Smooth muscle cell (in vitro differentiated cells): ENCODE data around the gene PCDHGA5. TPM values are rescaled to one million over a fixed set of nuclear protein-coding genes. Genes with fewer than 3 reads are reported as not detected.

Experiments
- DNase-seq: peaks from one replicate; lab custom pipeline; 2025; ENCODE audit not compliant: unreplicated experiment; lab: John Stamatoyannopoulos, UW
- H2AFZ ChIP-seq: fragments of 200-600 bp; sonication (generic); 2 replicates; pipeline ENCODE4 v1.6.0; 2016; ENCODE audit warnings: antibody characterized with exemption, low read depth, mild to moderate bottlenecking
- H3F3A ChIP-seq: fragments of 200-600 bp; sonication (generic); 2 replicates; pipeline ENCODE4 v1.6.0; 2017; ENCODE audit warnings: antibody characterized with exemption, low read depth
- H3K27ac ChIP-seq: fragments of 200-600 bp; sonication (generic); 2 replicates; pipeline ENCODE4 v1.5.1; 2016; ENCODE audit warnings: low read depth, mild to moderate bottlenecking
- H3K27me3 ChIP-seq: fragments of 200-600 bp; sonication (generic); 2 replicates; pipeline ENCODE4 v1.6.1; 2016; ENCODE audit warnings: low read depth, mild to moderate bottlenecking
- H3K36me3 ChIP-seq: fragments of 200-600 bp; sonication (generic); 2 replicates; pipeline ENCODE4 v1.5.1; 2016; ENCODE audit warnings: low read depth
- H3K4me1 ChIP-seq: fragments of 200-600 bp; sonication (generic); 2 replicates; pipeline ENCODE4 v1.5.1; 2016; ENCODE audit warnings: low read depth
- H3K4me2 ChIP-seq: fragments of 200-600 bp; sonication (generic); 2 replicates; pipeline ENCODE4 v1.6.0; 2016; ENCODE audit warnings: mild to moderate bottlenecking
- H3K4me3 ChIP-seq: fragments of 200-600 bp; sonication (generic); 2 replicates; pipeline ENCODE4 v1.5.1; 2016; ENCODE audit warnings: mild to moderate bottlenecking
- H3K79me2 ChIP-seq: fragments of 200-600 bp; sonication (generic); 2 replicates; pipeline ENCODE4 v1.6.0; 2016; ENCODE audit warnings: low read depth, mild to moderate bottlenecking
- H3K9ac ChIP-seq: fragments of 200-600 bp; sonication (generic); 2 replicates; pipeline ENCODE4 v1.6.0; 2016; ENCODE audit warnings: low read depth
- H3K9me3 ChIP-seq: fragments of 200-600 bp; sonication (generic); replicated peaks from 2 replicates; pipeline ENCODE4 v1.5.1; 2016; ENCODE audit warnings: low read depth
- H4K20me1 ChIP-seq: fragments of 200-600 bp; sonication (generic); 2 replicates; pipeline ENCODE4 v1.6.0; 2016; ENCODE audit warnings: low read depth
- WGBS: methylation state at CpG from one replicate; pipeline ENCODE4 v1.1.7; 2016; ENCODE audit warnings: low lambda C conversion rate; 5-methylcytosine and 5-hydroxymethylcytosine counted together
- polyA plus RNA-seq: library from polyadenylated mRNA; unstranded; fragments of >200 nt; fragmentation: Nextera tagmentation; extraction: Ambion mirVana; gene quantifications from 2 replicates; pipeline ENCODE4 v1.2.1, GENCODE V29; 2016
- total RNA-seq: library from RNA; depleted of rRNA; stranded (reverse); fragments of >200 nt; gene quantifications from 2 replicates; pipeline ENCODE4 v1.2.3, GENCODE V29; 2014
- TF ChIP-seq, protein P1 (sequence below): fragments of 200-600 bp; sonication (generic); IDR thresholded peaks from 2 replicates; pipeline ENCODE4 v1.5.1; 2017; ENCODE audit warnings: borderline replicate concordance, mild to moderate bottlenecking, antibody characterized with exemption; ENCODE audit not compliant: insufficient read depth, poor library complexity, severe bottlenecking

PCDHGA5 gene
- total and polyA plus RNA-seq, 2 experiments from 2014 or later = 0.09 TPM; not detected in 1

DNA sequence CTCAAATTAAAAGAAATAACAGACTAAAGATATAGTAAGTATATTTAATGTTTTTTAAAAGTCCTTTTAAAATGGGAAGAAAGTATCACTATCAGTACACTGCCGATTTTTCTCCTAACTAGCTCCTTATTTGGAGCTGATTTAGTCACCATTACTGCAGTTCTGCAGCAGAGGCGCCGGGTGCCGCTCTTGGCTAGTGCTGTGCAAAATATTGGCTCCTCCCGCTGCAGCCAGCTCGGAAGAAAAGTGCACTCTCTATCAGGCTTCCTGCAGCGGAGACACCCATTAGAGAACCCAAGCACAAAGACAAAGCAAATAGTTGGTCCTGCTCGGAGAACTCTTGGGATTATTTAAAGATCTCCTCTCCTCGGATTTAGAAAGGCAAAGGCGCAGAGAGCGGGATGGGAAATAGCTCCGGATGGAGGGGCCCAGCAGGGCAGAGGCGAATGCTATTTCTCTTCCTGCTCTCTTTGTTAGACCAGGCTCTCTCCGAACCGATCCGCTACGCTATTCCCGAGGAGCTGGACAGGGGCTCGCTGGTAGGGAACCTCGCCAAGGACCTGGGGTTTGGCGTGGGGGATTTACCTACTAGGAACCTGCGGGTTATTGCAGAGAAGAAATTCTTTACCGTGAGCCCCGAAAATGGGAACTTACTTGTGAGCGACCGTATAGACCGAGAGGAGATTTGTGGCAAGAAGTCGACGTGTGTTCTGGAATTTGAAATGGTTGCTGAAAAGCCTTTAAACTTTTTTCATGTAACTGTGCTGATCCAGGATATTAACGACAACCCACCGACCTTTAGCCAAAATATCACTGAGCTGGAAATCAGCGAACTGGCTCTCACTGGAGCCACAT, 6.3 kb downstream of the PCDHGA5 start, which contains the start of gene PCDHGB3:
Gene PCDHGB3 (plus strand): TSS at position 249 of the 855 bp plus-strand sequence. CDS start 153 bp downstream, at position 402.
- H3K4me2 ChIP-seq = no peak within 1 kb of the TSS
- H3K4me3 ChIP-seq = no peak within 1 kb of the TSS
- TF ChIP-seq, protein P1, sequence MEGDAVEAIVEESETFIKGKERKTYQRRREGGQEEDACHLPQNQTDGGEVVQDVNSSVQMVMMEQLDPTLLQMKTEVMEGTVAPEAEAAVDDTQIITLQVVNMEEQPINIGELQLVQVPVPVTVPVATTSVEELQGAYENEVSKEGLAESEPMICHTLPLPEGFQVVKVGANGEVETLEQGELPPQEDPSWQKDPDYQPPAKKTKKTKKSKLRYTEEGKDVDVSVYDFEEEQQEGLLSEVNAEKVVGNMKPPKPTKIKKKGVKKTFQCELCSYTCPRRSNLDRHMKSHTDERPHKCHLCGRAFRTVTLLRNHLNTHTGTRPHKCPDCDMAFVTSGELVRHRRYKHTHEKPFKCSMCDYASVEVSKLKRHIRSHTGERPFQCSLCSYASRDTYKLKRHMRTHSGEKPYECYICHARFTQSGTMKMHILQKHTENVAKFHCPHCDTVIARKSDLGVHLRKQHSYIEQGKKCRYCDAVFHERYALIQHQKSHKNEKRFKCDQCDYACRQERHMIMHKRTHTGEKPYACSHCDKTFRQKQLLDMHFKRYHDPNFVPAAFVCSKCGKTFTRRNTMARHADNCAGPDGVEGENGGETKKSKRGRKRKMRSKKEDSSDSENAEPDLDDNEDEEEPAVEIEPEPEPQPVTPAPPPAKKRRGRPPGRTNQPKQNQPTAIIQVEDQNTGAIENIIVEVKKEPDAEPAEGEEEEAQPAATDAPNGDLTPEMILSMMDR = no peak
- DNase-seq = no peak
- no peaks in the 10 kb centered on the region for H3K36me3 ChIP-seq
- H3K4me1 ChIP-seq = no peaks in the 10 kb centered on the region
- no peak within 1 kb of the TSS for H2AFZ ChIP-seq
- H3K9me3 ChIP-seq = peaks cover 15% of the 10 kb centered on the region
- H3K27ac ChIP-seq = no peak within 1 kb of the TSS
- WGBS = 89% methylated on average over 32 of the region's 32 CpGs
- H3K79me2 ChIP-seq = no peaks in the 10 kb centered on the region
- no peaks in the 10 kb centered on the region for H4K20me1 ChIP-seq
- no peak within 1 kb of the TSS for H3K9ac ChIP-seq
- H3F3A ChIP-seq = no peaks in the 10 kb centered on the region
- H3K27me3 ChIP-seq = no peaks in the 10 kb centered on the region

DNA sequence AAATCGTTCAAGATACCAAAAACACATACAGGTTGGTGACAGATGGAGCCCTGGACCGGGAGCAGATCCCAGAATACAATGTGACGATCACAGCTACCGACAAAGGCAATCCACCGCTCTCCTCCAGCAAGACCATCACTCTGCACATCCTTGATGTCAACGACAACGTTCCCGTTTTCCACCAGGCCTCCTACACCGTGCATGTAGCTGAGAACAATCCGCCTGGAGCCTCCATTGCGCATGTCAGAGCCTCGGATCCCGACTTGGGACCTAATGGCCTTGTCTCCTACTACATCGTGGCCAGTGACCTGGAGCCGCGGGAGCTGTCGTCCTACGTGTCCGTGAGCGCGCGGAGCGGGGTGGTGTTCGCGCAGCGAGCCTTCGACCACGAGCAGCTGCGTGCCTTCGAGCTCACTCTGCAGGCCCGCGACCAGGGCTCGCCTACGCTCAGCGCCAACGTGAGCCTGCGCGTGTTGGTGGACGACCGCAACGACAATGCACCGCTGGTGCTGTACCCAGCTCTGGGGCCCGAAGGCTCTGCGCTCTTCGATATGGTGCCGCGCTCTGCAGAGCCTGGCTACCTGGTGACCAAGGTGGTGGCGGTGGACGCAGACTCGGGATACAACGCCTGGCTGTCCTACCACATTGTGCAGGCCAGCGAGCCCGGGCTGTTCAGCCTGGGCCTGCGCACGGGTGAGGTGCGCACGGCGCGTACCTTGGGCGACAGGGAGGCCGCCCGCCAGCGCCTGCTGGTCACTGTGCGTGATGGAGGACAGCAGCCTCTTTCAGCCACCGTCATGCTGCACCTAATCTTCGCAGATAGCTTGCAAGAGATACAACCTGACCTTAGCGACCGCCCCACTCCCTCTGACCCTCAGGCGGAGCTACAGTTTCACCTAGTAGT, 7.9 kb downstream of the PCDHGA5 start:
- TF ChIP-seq, protein P1 = no peak
- no peaks in the 10 kb centered on the region for H3K36me3 ChIP-seq
- no peak overlapping the region for H3K9ac ChIP-seq
- no peak overlapping the region for H3K4me2 ChIP-seq
- H2AFZ ChIP-seq = no peak overlapping the region
- no peak overlapping the region for H3K4me3 ChIP-seq
- no peaks in the 10 kb centered on the region for H4K20me1 ChIP-seq
- H3K4me1 ChIP-seq = no peaks in the 10 kb centered on the region
- no peaks in the 10 kb centered on the region for H3K27me3 ChIP-seq
- DNase-seq = no peak
- WGBS = 96% methylated on average over 69 of the region's 69 CpGs
- H3F3A ChIP-seq = no peaks in the 10 kb centered on the region
- no peaks in the 10 kb centered on the region for H3K79me2 ChIP-seq
- H3K9me3 ChIP-seq = peaks cover 10% of the 10 kb centered on the region
- no peak overlapping the region for H3K27ac ChIP-seq

DNA sequence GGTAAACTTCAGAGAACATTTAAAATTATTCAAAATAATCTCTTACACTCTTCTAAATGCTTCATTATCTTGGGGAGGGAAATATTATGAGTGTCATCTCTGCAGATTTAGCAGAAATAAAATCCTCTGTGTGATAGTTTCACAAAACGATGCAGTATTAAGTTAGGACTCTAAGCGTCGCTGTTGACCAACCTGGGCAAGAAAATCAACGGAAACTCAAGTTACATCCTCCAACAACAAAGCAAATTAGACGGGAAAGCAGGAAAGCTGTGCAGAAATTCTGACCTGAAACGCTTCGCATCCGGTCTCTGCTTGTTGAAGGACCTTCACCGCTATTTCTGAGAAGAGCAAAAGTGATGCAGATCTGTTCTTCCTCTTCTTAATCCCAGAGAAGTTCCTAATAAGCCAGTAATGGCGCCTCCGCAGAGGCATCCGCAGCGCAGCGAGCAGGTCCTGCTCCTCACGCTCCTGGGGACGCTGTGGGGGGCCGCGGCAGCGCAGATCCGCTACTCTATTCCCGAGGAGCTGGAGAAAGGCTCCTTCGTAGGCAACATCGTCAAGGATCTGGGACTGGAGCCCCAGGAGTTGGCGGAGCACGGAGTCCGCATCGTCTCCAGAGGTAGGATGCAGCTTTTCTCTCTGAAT, 9.8 kb downstream of the PCDHGA5 start, which contains the start of gene PCDHGA6:
Gene PCDHGA6 (plus strand): TSS at position 219 of the 645 bp plus-strand sequence. CDS start 193 bp downstream, at position 412.
- no peak within 1 kb of the TSS for H3K4me2 ChIP-seq
- WGBS = 95% methylated on average over 27 of the region's 27 CpGs
- no peak within 1 kb of the TSS for H3K27ac ChIP-seq
- no peak within 1 kb of the TSS for H3K4me3 ChIP-seq
- H3K36me3 ChIP-seq = no peaks in the 10 kb centered on the region
- no peak within 1 kb of the TSS for H3K9ac ChIP-seq
- H2AFZ ChIP-seq = no peak within 1 kb of the TSS
- no peaks in the 10 kb centered on the region for H3K79me2 ChIP-seq
- peaks cover 14% of the 10 kb centered on the region for H3K9me3 ChIP-seq
- no peaks in the 10 kb centered on the region for H3F3A ChIP-seq
- DNase-seq = no peak
- H3K4me1 ChIP-seq = no peaks in the 10 kb centered on the region
- H3K27me3 ChIP-seq = no peaks in the 10 kb centered on the region
- no peaks in the 10 kb centered on the region for H4K20me1 ChIP-seq
- TF ChIP-seq, protein P1 = no peak
